HG02623 (cell line): ENCODE data around the gene TRIO.

Experiments
- ATAC-seq: cut with Tn5 transposase; IDR thresholded peaks from one replicate; pipeline ENCODE4 v1.9.1; 2021; ENCODE audit warnings: moderate library complexity; ENCODE audit not compliant: unreplicated experiment

Gene TRIO

GRCh38 chr5:14122089-14122488 is 21.1 kb upstream of the TRIO start:
- no peak for ATAC-seq

GRCh38 chr5:14123551-14123950 is 19.6 kb upstream of the TRIO start:
- no peak for ATAC-seq

- ATAC-seq: no peak
These were observed 19.1 kb upstream of the TRIO start for GRCh38 chr5:14123974-14124482.

- ATAC-seq: no peak
These were observed 17.9 kb upstream of the TRIO start for GRCh38 chr5:14125262-14125661.

- no peak for ATAC-seq
These were observed 15.6 kb upstream of the TRIO start for GRCh38 chr5:14127587-14127986.

GRCh38 chr5:14128079-14128478 is 15.1 kb upstream of the TRIO start:
- ATAC-seq: no peak

- no peak for ATAC-seq
These were observed 14.0 kb upstream of the TRIO start for GRCh38 chr5:14129123-14129522.

GRCh38 chr5:14131855-14132503 is 11.2 kb upstream of the TRIO start:
- no peak for ATAC-seq

GRCh38 chr5:14133394-14133793 is 9.7 kb upstream of the TRIO start:
- no peak for ATAC-seq

GRCh38 chr5:14134083-14134482 is 9.1 kb upstream of the TRIO start:
- ATAC-seq: no peak

- ATAC-seq: no peak
These were observed 8.4 kb upstream of the TRIO start for GRCh38 chr5:14134771-14135170.

- ATAC-seq: no peak
These were observed 7.5 kb upstream of the TRIO start for GRCh38 chr5:14135621-14136020.

- no peak for ATAC-seq
These were observed 6.9 kb upstream of the TRIO start for GRCh38 chr5:14136228-14136627.

- ATAC-seq: no peak
These were observed 4.3 kb upstream of the TRIO start for GRCh38 chr5:14138608-14139540.

- ATAC-seq: no peak
These were observed 1.4 kb upstream of the TRIO start for GRCh38 chr5:14141764-14142163.

- no peak for ATAC-seq
These were observed 828 bp upstream of the TRIO start for GRCh38 chr5:14142202-14142826.

GRCh38 chr5:14143546-14143840 is 351 bp downstream of the TRIO start:
- ATAC-seq: peak; percentile 7

GRCh38 chr5:14143841-14144585 is 871 bp downstream of the TRIO start:
- ATAC-seq: peak; percentile 15

GRCh38 chr5:14144586-14145434 is 1.7 kb downstream of the TRIO start:
- peak; percentile 40 for ATAC-seq
